SK-N-MC (cell line): ENCODE measurements around the gene PIWIL1.

ENCODE experiments used
- DNase-seq: peaks from one replicate; pipeline ENCODE4 v3.0.0-alpha.2; 2011; ENCODE audit warnings: low read depth, low spot score
- H3K27ac ChIP-seq: fragments of 200-600 bp; sonication (generic); 2 replicates; pipeline ENCODE4 v1.5.1; 2016; ENCODE audit warnings: mixed run types
- H3K36me3 ChIP-seq: fragments of 200-600 bp; sonication (generic); 2 replicates; pipeline ENCODE4 v1.6.1; 2017; ENCODE audit warnings: antibody characterized with exemption, low read length, mixed read lengths; ENCODE audit not compliant: insufficient read depth
- H3K4me3 ChIP-seq: fragments of 200-600 bp; sonication (generic); 2 replicates; pipeline ENCODE4 v1.5.1; 2016
- H3K9ac ChIP-seq: fragments of 200-600 bp; sonication (generic); 2 replicates; pipeline ENCODE4 v1.8.0; 2017; ENCODE audit warnings: mixed run types, mixed read lengths; ENCODE audit not compliant: insufficient read length
- H3K9me3 ChIP-seq: fragments of 200-600 bp; sonication (generic); 2 replicates; pipeline ENCODE4 v1.6.1; 2017; ENCODE audit warnings: low read depth, mild to moderate bottlenecking, antibody characterized with exemption, low read length, moderate library complexity, mixed read lengths
- EZH2 ChIP-seq: fragments of 200-600 bp; sonication (generic); IDR thresholded peaks from one replicate; pipeline ENCODE4 v1.6.1; 2017; ENCODE audit warnings: antibody characterized with exemption
- FOXP2 ChIP-seq: optimal IDR thresholded peaks from 2 replicates; pipeline ENCODE3; 2011; ENCODE audit warnings: mild to moderate bottlenecking, moderate library complexity; ENCODE audit not compliant: insufficient read depth; ENCODE audit errors: extremely low read length, control extremely low read depth
- POLR2AphosphoS5 ChIP-seq: IDR thresholded peaks from 2 replicates; pipeline ENCODE4 v1.6.1; 2012; ENCODE audit warnings: mild to moderate bottlenecking, low read depth, low read length, borderline replicate concordance

Gene PIWIL1

DNA sequence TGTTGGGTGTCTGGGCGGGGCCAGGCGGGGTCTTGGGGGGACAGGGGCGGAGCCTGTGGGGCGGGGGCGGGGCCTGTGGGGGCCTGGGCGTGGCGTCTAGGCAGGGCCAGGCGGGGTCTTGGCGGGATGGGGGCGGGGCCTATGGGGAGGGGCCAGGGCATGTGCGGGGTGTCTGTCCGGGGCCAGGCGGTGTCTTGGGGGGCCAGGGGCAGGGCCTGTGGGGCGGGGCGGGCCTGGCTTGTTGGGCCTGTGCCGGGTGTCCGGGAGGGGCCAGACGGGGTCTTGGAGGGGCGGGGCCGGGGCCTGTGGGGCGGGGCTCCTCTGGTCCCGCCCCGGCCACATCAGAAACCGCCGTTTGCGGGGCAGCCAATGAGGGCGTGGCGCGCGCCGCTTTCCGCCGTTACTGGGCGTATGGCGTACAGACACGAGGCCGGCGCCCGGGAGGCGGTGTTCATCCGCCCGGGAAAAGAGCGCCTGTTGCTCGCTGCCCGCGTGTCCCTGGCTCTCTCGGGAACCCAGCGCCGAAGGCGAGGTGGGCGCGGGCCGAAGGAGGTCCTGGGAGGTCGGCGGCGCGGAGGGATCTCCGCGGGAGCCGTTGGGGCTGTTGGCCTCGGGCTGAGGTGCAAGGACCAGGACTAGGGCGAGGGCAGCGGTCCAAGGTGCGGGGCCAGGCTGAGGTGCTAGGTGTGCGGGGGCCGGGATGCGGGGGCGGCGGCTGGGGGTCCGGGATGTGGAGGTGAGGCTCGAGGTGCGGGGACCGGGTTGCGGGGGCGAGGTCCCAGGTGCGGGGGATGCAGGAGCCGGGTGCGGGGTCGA lies at the start of gene PIWIL1:
Gene PIWIL1 (plus strand): TSS at position 400 of the 816 bp plus-strand sequence. CDS start 4,705 bp downstream, outside the sequence.
- DNase-seq: no peak
- Histone ChIP-seq H3K27ac (no peak within 1 kb of the TSS), H3K4me3 (no peak within 1 kb of the TSS), H3K9me3 (no peaks in the 10 kb centered on the region), H3K9ac (no peak within 1 kb of the TSS), H3K36me3 (no peaks in the 10 kb centered on the region)
- TF ChIP-seq POLR2AphosphoS5 (no peak), FOXP2 (no peak), EZH2 (no peak)

DNA sequence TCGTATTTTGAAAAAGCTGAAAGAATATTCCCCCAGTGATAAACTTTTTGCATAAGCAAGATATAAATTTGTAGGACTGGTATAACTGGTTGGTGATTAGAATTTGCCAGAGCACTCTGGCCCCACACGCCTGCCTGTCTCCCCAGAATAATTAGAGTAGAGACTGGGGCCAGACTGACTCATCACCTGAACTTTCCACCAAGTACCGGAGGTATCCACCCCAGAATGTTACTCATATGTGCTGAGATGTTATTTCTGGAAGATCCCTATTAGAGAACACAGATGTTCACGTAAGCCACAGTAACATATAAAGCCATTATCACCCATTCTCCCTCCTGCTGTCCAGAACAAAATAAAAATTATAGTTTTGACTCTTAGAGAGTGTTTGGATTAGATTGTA lies 49.5 kb upstream of the PIWIL1 start:
- no peaks in the 10 kb centered on the region for H3K36me3 ChIP-seq

DNA sequence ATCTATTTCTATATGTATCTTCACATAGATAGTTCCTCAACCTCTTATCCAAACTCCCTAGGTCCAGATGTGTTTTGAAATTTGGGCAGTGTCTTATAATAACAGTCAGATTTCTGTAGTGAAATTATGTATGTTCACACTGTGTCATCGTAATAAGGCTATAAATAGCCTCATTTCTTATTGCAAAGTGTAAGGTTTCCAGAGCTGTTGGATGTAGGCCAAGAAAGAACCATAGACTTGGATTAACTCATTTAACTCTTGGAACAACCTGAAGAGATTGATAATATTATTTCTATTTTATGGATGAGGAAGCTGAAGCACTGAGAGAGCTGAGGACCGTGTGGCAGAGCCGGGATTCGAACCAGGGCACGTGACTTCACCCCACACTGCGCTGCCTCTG lies 49.0 kb upstream of the PIWIL1 start:
- Histone ChIP-seq H3K4me3 (no peak overlapping the region), H3K27ac (no peak overlapping the region), H3K9me3 (no peaks in the 10 kb centered on the region), H3K9ac (no peak overlapping the region), H3K36me3 (no peaks in the 10 kb centered on the region)
- TF ChIP-seq FOXP2: no peak
- no peak for DNase-seq

More for the DNA sequence above, 49.5 kb upstream of the PIWIL1 start:
- no peaks in the 10 kb centered on the region for H3K9me3 ChIP-seq
- no peak for TF ChIP-seq EZH2
- no peak for DNase-seq
- H3K4me3 ChIP-seq: no peak overlapping the region
- H3K9ac ChIP-seq: no peak overlapping the region
- no peak overlapping the region for H3K27ac ChIP-seq

DNA sequence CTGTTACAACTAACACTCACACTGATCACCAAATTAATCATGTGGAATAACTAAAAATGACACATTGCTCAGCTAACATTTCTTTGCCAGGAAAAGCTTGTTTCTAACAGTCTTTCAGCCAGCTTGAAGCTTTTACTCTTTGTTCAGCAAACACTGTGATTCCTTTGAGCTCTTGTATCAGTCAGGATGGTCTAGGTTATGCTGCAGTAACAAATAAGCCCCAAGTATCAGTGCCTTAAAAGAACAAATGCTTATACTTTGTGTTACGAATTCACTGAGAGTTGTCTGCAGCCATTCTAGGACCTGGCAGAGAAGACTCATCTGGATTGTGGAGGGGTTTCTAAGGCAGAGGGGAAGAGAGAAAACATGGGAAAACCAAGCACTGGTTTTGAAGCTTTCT lies 47.6 kb upstream of the PIWIL1 start:
- Histone ChIP-seq H3K9ac (no peak overlapping the region), H3K27ac (no peak overlapping the region), H3K9me3 (no peaks in the 10 kb centered on the region), H3K36me3 (no peaks in the 10 kb centered on the region), H3K4me3 (no peak overlapping the region)
- no peak for DNase-seq
- TF ChIP-seq EZH2 (no peak), FOXP2 (no peak), POLR2AphosphoS5 (no peak)

DNA sequence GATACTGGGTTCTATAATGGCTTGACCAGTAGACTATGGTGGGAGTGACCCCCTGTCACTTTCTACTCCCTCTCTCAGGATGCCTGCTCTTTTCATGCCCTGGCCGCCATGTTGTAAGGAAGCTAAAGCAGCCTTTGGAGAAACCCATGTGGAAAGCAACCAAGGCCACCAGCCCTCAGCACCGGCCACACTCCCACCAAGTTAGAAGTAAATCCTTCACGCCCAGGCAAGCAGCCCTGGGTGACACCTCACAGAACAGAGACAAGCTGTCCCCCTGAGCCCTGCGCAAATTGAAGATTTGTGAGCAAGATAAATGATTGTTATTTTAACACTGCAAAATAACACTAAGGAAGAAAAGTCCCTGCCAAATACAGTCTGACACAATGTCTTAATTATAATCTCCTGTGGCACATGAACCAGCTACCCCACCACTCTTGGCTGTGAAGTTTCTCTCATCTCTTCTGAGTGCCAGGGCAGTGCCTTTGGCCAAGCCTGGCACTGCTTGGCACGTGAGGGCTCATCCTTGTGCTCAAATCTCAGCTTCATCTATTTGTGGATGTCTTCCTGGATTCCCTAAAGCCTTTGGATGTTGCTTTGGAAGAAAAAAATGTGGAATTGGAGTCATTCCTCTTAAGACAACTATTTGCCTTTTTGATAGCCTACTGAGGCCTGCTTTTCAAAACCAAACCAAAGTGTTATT lies 39.2 kb upstream of the PIWIL1 start:
- no peak for DNase-seq
- Histone ChIP-seq H3K9ac (no peak overlapping the region), H3K36me3 (no peaks in the 10 kb centered on the region), H3K9me3 (no peaks in the 10 kb centered on the region), H3K4me3 (no peak overlapping the region), H3K27ac (no peak overlapping the region)
- TF ChIP-seq EZH2: no peak
- TF ChIP-seq POLR2AphosphoS5: no peak
- TF ChIP-seq FOXP2: no peak

DNA sequence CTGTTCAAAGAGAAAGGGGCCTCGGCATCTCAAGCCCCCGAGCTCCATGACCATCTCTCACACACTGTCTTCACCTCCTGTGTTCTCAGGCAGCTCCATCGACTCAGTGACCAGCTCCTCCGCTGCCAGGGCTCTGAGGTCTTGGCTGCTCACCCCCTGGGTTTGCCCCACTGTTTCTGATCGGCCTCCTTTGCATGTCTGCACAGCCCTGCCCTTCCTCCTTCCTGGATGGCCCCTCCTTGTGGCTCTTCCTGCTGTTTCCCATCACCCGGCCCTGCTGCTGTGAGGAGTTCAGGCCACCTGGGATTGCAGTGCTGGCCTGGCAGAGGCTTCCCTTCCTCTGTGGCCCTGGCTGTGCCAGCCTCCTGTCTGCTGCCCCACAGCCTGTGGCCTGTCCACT lies 38.1 kb upstream of the PIWIL1 start:
- Histone ChIP-seq H3K4me3 (no peak overlapping the region), H3K9ac (no peak overlapping the region), H3K9me3 (no peaks in the 10 kb centered on the region), H3K27ac (no peak overlapping the region), H3K36me3 (no peaks in the 10 kb centered on the region)
- DNase-seq: no peak
- no peak for TF ChIP-seq FOXP2
- no peak for TF ChIP-seq POLR2AphosphoS5
- TF ChIP-seq EZH2: no peak

DNA sequence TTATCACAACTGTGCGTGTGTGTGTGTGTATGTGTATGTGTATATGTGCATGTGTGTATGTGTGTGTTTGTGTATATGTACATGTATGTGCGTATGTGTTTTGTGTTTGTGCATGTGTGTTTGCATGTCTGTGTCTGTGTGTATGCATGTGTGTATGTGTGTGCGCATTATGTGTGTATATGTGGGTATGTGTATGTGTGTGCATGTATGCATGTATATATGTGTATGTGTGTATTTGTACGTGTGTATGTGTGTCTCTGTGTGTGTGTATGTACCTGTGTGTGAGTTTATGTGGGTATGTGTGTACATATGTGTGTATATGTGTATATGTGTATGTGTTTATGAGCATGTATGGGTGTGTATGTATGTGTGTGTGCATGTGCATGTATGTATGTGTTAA lies 37.6 kb upstream of the PIWIL1 start:
- TF ChIP-seq EZH2: no peak
- TF ChIP-seq FOXP2: no peak
- no peak for TF ChIP-seq POLR2AphosphoS5
- no peak for DNase-seq
- no peak overlapping the region for H3K27ac ChIP-seq
- H3K4me3 ChIP-seq: no peak overlapping the region
- no peaks in the 10 kb centered on the region for H3K36me3 ChIP-seq
- H3K9ac ChIP-seq: no peak overlapping the region
- no peaks in the 10 kb centered on the region for H3K9me3 ChIP-seq

DNA sequence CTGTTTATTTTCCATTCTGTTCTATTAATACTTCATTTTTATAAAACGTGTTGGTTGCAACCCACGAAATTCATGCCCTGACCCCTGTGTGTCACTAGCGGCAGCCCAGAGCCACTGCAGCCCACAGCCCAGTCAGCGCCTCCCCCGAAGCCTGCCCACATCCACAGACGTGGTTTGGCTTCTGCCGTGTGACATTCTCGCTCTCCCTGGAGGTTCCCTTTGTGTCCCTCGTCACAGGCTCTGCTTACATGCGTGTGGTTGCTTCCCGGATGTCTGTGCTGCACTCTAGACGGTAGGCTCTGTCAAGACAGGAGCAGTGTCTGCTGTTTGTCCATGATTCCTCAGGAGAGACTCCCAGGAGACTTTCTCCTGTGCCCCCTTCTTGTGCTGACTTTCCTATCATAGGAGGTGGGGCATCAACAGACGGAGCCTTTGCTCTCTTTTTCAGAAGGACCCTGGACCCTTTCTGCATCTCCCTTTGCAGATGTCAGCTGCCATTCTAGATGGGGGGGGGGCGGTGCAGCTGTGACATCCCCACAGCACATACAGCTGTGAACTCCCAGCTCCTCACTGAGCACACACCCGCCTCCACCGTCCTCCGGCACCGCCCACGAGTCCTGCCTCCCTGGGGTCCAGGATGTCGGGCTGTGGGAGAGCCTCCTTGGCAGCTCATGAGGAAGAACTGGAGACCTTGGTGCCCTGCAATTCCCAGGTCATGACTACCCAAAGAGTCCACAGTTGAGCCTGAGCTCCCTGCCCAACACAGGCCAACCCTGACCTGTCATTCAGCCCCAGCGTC lies 36.8 kb upstream of the PIWIL1 start:
- Histone ChIP-seq H3K36me3 (no peaks in the 10 kb centered on the region), H3K4me3 (no peak overlapping the region), H3K27ac (no peak overlapping the region), H3K9ac (no peak overlapping the region), H3K9me3 (no peaks in the 10 kb centered on the region)
- DNase-seq: no peak
- no peak for TF ChIP-seq EZH2

DNA sequence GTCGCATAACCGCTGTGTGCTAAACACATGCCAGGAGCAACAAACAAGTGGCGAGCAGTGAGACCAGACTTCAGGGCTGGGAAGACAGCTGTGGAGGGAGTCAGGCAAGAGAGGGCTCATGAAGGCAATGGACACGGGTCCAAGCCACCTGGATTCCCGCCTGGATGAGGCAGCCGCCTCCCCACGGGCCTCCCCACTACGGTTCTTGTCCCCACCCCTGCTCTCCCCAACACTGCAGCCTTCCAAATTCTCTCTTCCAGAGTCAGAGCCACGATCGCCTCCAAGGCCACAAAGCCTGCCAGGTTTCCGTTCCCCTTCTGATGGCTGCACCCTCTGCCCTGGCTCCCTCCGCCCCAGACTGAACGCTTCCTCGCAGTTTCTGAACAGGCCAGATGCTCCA lies 36.1 kb upstream of the PIWIL1 start:
- Histone ChIP-seq H3K27ac (no peak overlapping the region), H3K36me3 (no peaks in the 10 kb centered on the region), H3K9ac (no peak overlapping the region), H3K4me3 (no peak overlapping the region), H3K9me3 (no peaks in the 10 kb centered on the region)
- DNase-seq: no peak
- TF ChIP-seq POLR2AphosphoS5 (no peak), EZH2 (no peak), FOXP2 (no peak)
